ENCODE data around the gene KCTD1.

Gene KCTD1

GRCh38 chr18:26549263-26550094 lies 1.1 kb upstream of the KCTD1 start:
- DNase-seq, result peak; percentile 9 to 32

- no peak for DNase-seq
Measured at GRCh38 chr18:26547646-26548414, 523 bp downstream of the KCTD1 start.

DNA sequence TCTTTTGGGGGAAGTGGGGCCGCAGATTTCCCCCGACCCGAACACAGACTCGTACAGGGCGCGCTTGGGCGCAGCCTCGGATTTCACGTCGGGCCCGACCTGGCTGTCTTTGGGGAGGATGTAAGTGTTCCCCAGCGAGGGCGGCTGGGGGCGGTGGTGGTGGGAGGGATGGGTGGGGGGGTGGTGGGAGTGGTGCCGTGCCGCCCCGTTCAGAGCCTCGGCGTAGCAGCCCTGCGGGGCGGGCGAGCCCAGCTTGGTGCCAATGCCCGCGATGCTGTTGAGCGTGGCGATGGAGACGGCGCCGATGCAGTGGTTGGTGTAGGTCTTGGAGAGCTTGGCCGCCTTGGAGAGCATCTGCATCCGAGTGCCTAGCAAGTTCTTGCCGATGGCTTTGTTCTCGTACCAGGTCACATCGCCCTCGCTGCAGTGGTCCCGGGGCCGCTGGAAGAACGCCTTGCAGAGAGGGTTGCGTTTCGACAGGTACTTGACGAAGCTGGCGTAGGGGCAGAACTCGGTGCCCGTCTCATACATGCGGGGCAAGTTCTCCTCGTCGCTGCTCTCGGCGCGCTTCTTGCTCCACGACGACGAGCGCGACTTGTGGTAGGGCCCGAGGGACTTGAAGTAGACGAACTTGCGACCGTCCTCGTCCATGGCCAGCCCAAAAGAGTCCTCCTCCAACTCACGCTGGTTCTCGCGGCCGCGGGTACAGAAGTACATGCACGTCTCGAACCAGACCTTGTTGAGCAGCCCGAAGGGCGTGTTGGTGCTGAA lies 1.3 kb downstream of the KCTD1 start:
- DNase-seq, result no peak

DNA sequence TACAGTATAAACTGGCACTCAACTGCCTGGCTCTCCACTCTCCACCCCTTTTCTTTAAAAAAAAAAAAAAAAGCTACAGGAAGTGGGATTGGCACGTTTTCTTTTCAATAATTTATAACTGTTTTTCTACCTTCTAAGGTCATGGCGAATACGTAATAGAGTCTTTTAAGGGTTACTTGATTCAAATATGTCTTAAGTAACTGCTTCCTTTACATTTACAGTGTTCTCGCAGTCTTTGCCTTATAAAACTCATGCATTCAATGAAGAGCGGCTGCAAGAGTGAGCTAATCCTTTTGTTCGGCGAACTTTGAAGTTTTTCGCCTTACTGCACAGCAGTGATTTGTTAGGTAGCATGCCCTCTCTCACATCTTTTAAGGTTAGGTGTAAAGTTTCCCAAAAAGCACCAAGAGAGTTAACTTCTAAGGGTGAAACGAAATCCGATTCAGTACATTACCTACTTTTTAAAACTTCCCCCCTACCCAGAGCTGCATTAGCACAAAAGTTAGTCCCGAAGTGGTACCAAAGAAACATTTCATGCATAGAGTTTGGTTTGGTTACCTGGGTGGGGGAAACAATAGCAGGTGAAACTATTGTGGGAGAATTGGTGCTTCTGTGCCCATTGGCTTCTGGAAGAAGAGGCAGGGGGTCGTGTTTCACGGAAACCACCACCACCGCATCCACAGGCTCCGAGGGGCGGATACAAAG lies 2.0 kb downstream of the KCTD1 start:
- no peak for DNase-seq

GRCh38 chr18:26545335-26546123 lies 2.8 kb downstream of the KCTD1 start:
- no peak for DNase-seq

GRCh38 chr18:26544451-26544850 lies 3.9 kb downstream of the KCTD1 start:
- no peak for DNase-seq

DNA sequence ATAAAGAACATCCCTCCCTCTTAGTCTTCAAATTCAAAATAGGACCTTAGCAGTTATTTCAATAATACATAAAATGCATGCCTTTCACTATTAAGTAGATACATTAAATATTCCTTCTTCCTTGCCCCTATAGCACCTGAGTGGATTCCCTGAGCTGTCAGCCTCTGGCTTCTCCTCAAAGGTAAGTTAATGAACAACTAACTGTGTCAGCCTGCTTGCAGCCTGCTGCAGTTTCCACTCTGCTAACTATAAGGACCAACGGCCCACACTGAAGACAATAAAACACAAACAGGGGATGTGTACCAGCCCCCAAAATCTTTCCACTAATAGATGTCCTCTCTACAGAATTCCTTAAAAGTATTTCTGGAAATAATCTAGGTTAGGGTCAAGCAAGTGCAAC lies 5.0 kb downstream of the KCTD1 start:
- DNase-seq, result no peak

- no peak for DNase-seq
Measured at GRCh38 chr18:26540043-26540628, 8.2 kb downstream of the KCTD1 start.

- DNase-seq, result no peak
Measured at GRCh38 chr18:26538524-26538923, 9.8 kb downstream of the KCTD1 start.

DNA sequence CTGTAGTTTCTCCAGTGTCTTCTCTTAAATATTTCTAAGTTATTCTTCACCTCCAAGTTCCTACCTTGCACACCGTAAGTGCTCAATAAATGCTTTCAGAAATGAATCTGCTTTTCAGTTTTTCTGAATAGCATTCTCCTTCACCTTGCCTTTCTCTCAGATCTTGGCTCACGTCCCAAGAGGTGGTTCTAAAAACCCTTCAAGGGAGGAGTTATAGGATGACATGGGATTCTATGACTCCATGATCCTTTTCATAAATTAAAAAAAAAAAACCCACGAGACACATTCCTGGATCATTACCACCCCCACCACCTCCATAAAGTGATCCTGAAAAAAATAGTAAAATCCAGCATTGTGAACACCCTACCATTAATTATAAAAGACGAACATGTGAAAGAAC lies 11.7 kb downstream of the KCTD1 start:
- no peak for DNase-seq

- no peak for DNase-seq
Measured at GRCh38 chr18:26536032-26536431, 12.3 kb downstream of the KCTD1 start.

DNA sequence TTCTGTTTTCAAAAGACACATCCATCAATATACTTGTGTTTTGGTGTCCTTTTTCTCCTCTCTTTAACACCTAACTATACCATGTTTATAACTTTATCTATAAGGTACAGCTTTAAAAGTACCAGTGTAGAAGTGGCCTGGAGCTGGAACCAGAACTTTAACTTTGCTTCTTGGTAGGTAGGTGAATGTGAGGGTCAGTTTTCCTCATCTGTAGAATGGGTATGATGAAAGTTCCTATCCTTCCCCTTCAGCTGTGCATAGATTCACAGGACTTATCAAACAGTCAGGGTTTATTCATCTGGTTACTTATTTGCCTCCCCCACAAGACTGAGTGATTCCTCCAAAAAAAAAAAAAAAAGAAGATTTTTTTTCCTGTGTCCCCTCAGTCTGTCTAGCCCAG lies 12.7 kb downstream of the KCTD1 start:
- DNase-seq, result no peak

DNA sequence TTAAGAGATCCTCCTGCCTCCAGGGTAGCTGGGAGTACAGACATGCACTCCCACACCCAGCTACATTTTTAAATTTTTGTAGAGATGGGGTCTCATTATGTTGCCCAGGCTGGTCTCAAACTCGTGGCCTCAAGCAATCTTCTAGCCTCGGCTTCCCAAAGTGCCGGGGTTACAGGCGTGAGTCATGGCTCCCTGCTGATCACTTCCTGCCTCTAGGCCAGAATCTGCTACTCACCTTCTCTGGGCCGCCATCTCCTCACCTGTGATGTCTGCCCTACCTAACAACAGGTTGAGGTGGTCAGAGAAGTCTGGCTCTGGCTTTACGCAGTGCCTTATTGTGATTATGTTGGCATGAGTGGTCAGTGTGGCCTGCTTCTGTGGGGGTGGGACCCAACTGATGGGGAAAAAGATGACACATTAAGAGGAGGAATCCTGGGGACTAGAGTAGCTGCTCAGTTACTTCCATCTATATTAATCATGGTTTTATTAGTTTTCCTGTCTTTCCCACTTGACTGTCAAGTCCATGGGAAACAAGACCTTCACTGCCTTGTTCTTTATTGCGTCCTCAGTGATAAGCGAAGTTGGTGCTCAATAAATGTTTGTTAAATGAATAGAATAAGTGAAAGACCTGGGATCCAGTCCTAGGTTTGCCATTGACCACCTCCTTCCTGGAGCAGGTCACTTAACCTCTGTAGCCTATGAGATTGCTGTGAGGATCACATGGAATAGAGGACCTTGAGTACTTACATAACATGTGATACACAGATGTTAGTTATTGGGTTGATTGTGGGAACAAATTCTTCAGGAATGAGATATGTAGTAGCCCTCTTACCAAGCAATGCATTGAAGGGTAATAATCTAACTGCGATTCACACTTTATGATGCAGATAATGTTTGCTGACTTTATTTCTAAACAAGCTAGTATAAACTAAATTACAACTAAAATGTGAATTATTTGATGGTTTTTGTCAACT lies 15.7 kb downstream of the KCTD1 start:
- no peak for DNase-seq

GRCh38 chr18:26531605-26532298 lies 16.6 kb downstream of the KCTD1 start:
- no peak for DNase-seq

- no peak for DNase-seq
Measured at GRCh38 chr18:26526966-26527234, 21.5 kb downstream of the KCTD1 start.

- no peak for DNase-seq
Measured at GRCh38 chr18:26526128-26526965, 22.0 kb downstream of the KCTD1 start.

DNA sequence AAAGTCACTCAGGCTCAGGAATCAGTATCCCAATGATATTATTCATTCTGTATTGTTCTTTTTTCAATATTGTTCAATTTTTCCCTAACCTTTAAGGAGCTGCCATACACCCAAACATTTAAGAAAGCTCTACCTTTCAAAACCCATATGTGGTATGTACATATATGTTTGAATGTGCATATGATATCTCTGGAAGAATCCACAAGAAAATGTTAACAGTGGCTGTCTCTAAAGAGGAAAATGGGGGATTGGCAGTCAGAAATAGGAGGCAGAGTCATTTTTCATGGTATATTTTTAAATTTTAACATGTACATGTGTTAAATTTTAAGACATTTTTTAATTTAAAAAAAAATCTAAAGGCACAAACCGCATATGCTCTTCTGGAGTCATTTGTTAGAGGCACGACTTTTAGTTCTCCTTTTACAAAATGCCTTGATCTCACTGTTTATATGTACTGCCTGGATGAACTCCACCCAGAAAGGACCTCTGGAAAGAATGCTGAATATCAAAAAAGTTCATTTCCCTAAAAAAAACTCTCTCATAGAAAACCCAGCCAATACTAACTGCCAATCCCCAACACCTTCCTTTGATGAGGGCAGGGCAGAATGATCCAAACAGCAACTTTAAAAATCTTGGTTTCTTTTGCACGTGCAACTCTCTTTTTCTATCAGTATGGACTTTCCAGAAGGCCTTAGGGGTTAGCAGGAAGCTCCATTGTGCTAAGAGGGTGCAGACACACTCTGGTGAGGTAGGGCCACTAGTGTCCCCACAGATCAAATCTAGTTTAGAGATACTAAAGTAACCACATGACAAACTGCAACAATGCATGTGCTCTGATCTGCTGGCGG lies 23.6 kb downstream of the KCTD1 start:
- DNase-seq, result no peak

DNA sequence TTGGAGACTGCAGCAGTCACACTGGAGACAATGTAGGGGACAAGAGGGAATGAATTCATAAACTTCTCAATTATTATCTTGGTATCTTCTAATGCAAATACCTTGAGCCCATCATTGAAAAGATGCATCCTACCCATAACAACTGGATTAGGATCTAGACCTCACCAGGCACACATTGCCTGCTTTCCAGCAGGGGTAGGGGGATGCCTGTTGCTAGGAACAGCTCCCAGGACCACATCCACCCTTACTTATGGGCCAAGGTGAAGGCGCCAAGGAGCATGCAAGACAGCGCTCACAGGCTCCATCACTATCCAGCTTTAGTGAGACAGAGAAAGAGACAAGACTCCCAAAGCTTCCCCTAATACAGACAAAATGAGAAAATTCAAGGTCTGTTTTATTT lies 24.4 kb downstream of the KCTD1 start:
- DNase-seq, result no peak
